RWPE2 (cell line): ENCODE data around the gene CD163L1.

Experiments used
- ATAC-seq: fragments of 200-7000 bp; cut with Tn5 transposase; 3 replicates; pipeline ENCODE4 v1.9.1; 2021; ENCODE audit warnings: low read depth
- DNase-seq: peaks from one replicate; pipeline ENCODE4 v3.0.0-alpha.2; 2020; ENCODE audit warnings: low spot score
- H3K27ac ChIP-seq: fragments of 450-650 bp; 2 replicates; pipeline ENCODE4 v1.5.1; 2017; ENCODE audit warnings: mild to moderate bottlenecking; ENCODE audit not compliant: poor library complexity, severe bottlenecking
- H3K27me3 ChIP-seq: fragments of 250-450 bp; sonication (Bioruptor Pico); 2 replicates; pipeline ENCODE4 v1.5.1; 2021; ENCODE audit warnings: mild to moderate bottlenecking, moderate library complexity; ENCODE audit not compliant: insufficient read depth, poor library complexity, severe bottlenecking
- H3K36me3 ChIP-seq: fragments of 250-450 bp; sonication (Bioruptor Pico); 2 replicates; pipeline ENCODE4 v1.5.1; 2020; ENCODE audit warnings: low read depth, mild to moderate bottlenecking, moderate library complexity
- H3K4me1 ChIP-seq: fragments of 250-450 bp; sonication (Bioruptor Pico); 2 replicates; pipeline ENCODE4 v1.5.1; 2021; ENCODE audit warnings: mild to moderate bottlenecking, moderate library complexity; ENCODE audit not compliant: insufficient read depth, poor library complexity, severe bottlenecking
- H3K4me3 ChIP-seq: fragments of 250-450 bp; sonication (Bioruptor Pico); 2 replicates; pipeline ENCODE4 v1.5.1; 2021; ENCODE audit warnings: mild to moderate bottlenecking, moderate library complexity; ENCODE audit not compliant: severe bottlenecking
- H3K9me3 ChIP-seq: fragments of 250-450 bp; sonication (Bioruptor Pico); 2 replicates; pipeline ENCODE4 v1.5.1; 2021; ENCODE audit warnings: mild to moderate bottlenecking, moderate library complexity; ENCODE audit not compliant: severe bottlenecking
- CTCF ChIP-seq: fragments of 450-650 bp; IDR thresholded peaks from one replicate; pipeline ENCODE4 v1.5.1; 2017; ENCODE audit warnings: mild to moderate bottlenecking, moderate library complexity; ENCODE audit not compliant: poor library complexity, severe bottlenecking

Gene CD163L1

GRCh38 chr12:7374423-7375144, 69.4 kb downstream of the CD163L1 start:
- TF ChIP-seq CTCF = peak; percentile 50
- DNase-seq (no peak), ATAC-seq (peak; percentile 36; the same call in 1 of the 3 replicates)
- Histone ChIP-seq H3K27me3 (no peaks in the 10 kb centered on the region), H3K27ac (no peak overlapping the region), H3K4me3 (no peak overlapping the region), H3K36me3 (no peaks in the 10 kb centered on the region), H3K4me1 (no peaks in the 10 kb centered on the region), H3K9me3 (no peaks in the 10 kb centered on the region)

GRCh38 chr12:7373226-7373625, 70.7 kb downstream of the CD163L1 start:
- no peak overlapping the region for H3K27ac ChIP-seq
- H3K4me1 ChIP-seq = no peaks in the 10 kb centered on the region
- H3K9me3 ChIP-seq = no peaks in the 10 kb centered on the region
- TF ChIP-seq CTCF = no peak
- no peak overlapping the region for H3K4me3 ChIP-seq
- H3K36me3 ChIP-seq = no peaks in the 10 kb centered on the region
- no peaks in the 10 kb centered on the region for H3K27me3 ChIP-seq
- ATAC-seq = no peak
- no peak for DNase-seq

- no peak for ATAC-seq
- Histone ChIP-seq H3K27me3 (no peaks in the 10 kb centered on the region), H3K27ac (no peak overlapping the region), H3K4me3 (no peak overlapping the region), H3K4me1 (no peaks in the 10 kb centered on the region), H3K9me3 (no peaks in the 10 kb centered on the region), H3K36me3 (no peaks in the 10 kb centered on the region)
- DNase-seq = no peak
- TF ChIP-seq CTCF = no peak
Observed at GRCh38 chr12:7369274-7369729, 74.7 kb downstream of the CD163L1 start.

- H3K4me1 ChIP-seq = no peaks in the 10 kb centered on the region
- H3K27me3 ChIP-seq = no peaks in the 10 kb centered on the region
- no peak for TF ChIP-seq CTCF
- DNase-seq (no peak), ATAC-seq (no peak)
- H3K36me3 ChIP-seq = no peaks in the 10 kb centered on the region
- H3K27ac ChIP-seq = no peak overlapping the region
- H3K4me3 ChIP-seq = no peak overlapping the region
- H3K9me3 ChIP-seq = no peaks in the 10 kb centered on the region
Observed at GRCh38 chr12:7362734-7363133, 81.2 kb downstream of the CD163L1 start.

- no peaks in the 10 kb centered on the region for H3K9me3 ChIP-seq
- DNase-seq = no peak
Observed at GRCh38 chr12:7361265-7361664, 82.7 kb downstream of the CD163L1 start.

More at GRCh38 chr12:7361265-7361664, 82.7 kb downstream of the CD163L1 start:
- H3K36me3 ChIP-seq = no peaks in the 10 kb centered on the region
- H3K4me1 ChIP-seq = no peaks in the 10 kb centered on the region
- ATAC-seq = no peak
- H3K4me3 ChIP-seq = no peak overlapping the region
- H3K27ac ChIP-seq = no peak overlapping the region
- TF ChIP-seq CTCF = no peak
- no peaks in the 10 kb centered on the region for H3K27me3 ChIP-seq
